GM21526 (cell line): ENCODE results near the gene CNNM2.
"Not testable (repeated sequence)": the region's sequence is repeated elsewhere in the genome, so short reads cannot be mapped to it uniquely, and the experiment has no call there.

ENCODE experiments used
- ATAC-seq: cut with Tn5 transposase; IDR thresholded peaks from one replicate; pipeline ENCODE4 v1.9.1; 2021; ENCODE audit warnings: moderate library complexity; ENCODE audit not compliant: unreplicated experiment, low FRiP score

The CNNM2 gene

DNA sequence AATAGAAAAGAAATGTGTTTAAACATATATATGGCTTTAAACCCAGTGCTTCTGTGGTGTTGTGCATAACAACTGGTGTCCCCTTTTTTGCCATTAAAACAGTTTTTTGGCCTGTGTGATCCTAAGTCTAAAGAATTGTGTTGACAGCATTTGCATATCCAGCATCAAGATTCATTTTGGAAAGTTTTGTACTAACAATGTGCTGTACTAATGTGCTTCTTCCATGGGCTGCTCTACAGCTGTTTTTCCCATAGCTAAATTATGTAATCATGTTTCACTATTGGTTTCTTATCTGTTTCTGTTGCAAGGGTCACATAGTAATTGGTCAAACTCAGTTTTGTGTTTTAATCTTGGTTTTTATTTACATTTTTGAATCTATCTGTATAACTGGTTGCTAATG is 5.5 kb downstream of the CNNM2 start:
- no peak for ATAC-seq

DNA sequence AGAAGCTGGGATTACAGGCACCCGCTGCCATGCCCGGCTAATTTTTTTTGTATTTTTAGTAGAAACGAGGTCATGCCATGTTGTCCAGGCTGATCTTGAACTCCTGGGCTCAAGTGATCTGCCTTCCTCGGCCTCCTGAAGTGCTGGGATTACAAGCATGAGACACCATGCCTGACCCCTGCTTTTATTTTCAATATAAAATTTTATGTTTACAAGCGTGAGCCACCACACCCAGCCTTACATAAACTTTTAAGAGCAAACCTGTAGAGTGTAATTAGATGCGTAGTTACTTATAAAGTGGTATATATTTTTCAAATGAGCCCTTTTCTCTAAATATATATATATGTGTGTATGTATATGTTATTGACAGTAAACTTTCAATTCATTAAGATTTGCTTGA is 8.7 kb downstream of the CNNM2 start:
- no peak for ATAC-seq

DNA sequence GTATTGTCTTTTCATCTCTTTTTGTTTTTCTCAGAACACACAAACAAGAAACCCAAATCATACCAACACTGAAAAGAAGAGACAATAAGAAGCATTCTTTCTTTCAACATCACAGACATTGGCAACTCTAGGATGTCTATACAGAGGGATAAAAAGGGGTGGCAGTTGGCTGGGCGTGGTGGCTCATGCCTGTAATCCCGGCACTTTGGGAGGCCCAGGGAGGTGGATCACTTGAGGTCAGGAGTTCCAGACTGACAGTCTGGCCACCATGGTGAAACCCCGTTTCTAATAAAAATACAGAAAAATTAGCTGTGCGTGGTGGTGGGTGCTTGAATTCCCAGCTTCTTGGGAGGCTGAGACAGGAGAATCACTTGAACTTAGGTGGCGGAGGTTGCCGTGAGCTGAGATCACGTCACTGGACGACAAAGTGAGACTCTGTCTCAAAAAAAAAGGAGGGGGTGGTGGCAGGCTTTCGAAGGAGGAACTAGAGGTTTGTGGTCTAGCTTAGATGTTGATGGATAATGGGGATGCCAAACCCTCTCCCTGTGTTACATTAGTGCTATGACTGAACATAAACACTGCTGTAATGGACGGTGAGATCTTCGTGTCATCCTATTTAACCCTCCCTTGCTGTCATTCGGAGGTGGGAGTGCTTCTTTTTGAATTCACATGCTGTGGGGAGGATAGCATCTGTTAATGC is 9.4 kb downstream of the CNNM2 start:
- no peak for ATAC-seq

DNA sequence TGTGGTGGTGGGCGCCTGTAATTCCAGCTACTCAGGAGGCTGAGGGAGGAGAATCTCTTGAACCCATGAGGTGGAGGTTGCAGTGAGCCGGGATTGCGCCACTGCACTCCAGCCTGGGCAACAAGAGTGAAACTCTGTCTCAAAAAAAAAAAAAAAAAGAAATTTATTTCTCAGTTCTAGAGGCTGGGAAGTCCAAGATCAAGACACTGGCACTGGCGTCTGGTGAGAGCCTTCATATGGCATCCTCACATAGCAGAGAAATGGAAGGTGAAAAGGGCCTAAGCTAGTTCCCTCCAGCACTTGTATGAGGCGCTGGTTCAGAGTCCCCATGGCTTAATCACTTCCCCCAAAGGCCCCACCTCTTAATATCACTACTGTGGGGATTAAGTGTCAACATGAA is 10.3 kb downstream of the CNNM2 start:
- ATAC-seq = not testable (repeated sequence)

DNA sequence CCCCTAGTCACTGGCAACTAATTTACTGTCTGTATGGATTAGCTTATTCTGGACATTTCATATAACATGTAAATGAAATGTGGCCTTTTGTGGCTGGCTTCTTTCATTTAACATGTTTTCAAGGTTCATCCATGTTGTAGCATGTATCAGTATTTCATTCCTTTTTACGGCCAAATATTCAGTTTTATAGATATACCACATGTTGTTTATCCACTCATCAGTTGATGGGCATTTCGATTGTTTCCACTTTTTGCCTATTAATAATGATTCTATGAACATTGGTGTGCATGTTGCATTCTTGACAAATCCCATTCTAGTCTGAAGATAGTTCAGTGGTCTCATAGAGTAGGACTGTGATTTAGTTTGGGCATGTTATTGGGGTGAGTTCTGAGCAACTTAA is 12.6 kb downstream of the CNNM2 start:
- ATAC-seq = no peak

DNA sequence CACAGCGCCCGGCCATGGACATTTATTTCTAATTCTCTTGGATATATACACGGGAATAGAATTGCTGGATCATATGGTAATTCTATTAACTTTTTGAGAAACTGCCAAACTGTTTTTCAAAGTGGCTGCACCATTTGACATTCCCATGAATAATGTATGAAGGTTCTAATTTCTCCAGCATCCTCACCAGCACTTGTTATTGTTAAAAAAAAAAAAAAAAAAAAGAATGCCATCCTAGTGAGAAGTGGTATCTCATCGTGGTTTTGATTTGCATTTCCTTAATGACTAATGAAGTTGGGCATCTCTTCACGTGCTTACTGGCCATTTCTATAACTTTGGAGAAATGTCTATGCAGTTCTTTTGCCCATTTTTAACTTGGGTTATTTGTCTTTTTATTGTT is 13.5 kb downstream of the CNNM2 start:
- ATAC-seq = no peak

DNA sequence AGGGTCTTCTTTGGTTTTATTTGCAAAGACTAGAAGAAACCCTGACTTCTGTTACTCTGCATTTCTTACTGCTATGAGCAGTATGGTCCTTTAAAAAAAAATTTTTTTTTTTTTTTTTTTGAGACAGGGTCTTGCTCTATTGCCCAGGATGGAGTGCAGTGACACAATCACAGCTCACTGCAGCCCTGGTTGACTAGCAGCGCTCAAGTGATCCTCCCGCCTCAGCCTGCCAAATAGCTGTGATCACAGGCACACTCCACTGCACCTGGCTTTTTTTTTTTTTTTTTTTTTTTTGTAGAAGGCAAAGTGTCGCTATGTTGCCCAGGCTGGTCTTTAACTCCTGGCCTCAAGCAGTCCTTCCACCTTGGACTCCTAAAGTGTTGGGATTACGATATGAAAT is 17.4 kb downstream of the CNNM2 start:
- ATAC-seq = no peak

DNA sequence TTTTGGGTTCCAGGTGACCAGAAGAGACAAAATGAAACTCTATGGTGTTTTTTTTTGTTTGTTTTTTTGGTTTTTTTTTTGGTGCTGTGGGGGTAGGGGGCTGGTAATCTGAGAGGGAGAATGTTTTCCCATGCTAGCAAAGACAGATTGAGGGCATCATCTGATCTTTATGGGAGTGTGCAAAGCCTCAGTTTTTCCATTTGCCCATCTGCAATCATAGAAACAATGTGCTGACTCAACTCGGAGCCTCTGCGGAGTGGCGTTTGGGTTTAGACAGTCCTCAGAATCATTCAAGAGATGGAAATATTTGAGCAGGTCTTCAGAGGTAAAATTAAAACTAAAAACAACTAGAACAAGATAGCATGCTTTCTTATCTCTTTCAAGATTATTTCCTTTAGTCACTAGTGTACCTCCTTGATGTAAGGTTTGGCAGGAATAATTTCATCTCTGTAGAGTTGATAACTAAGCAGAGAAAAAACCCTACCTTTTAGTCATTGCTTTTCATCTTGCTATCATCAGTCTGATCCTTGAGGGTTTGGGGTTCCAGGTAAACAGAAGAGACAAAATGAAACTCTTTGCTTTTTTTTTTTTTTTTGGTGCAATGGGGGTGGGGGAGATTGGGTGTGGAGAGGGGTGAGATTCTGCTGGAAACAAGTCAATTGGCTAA is 18.0 kb downstream of the CNNM2 start:
- no peak for ATAC-seq

DNA sequence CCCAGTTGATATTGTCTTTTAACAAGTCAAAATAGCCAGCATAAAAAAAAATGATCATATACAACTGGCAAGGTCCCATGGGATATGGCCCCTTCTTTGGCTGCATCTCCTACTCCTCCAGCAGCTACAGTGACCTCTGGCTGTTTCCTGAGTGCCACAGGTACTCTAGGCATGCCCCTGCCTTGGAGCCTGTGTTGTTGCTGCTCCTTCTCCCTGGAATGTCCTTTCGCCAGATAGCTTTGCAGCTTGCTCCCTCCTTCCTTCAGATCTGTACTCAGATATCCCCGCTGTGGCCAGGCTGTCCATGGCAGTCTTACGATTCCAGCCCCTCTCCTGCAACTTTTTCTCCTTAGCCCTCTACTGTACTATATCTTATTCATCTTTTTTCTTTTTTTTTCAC is 23.3 kb downstream of the CNNM2 start:
- no peak for ATAC-seq

DNA sequence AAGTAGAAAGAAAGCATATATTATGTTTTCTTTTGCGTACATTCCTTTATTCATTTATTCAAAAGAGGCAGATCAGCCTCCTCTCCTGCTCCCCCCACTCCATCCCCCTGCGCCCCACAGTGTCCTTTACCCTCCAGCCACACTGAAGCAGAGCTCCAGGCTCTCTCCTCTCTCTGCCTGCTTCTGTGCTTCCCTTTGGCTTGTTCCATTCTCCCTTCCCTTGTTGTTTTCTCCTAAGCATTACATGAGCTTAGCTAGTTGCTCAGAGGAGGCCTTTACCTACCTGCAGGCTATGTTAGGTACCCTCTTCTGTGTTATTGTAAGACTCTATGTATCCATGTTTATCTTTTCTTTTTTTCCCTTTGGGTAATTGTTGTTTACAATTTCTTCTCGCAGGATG is 27.4 kb downstream of the CNNM2 start:
- no peak for ATAC-seq

DNA sequence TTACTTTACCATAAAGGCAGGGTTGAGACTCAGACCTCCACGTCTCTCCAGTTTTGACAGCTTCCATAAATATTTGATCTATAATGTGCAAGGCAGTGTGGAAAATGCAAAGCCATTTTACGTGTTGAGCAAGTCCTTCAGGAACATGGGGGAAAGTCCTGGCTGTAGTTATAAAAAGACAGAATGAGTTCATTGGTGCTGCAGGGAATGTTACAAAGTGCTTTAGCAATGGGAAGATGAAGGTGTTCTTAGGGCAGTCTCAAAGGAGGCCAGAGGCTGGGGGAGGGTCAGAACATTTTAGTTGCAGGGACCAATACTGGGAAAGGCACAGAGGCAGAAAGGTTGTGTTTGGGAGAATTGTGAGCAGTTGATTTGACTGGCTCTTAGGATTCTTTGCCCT is 27.9 kb downstream of the CNNM2 start:
- no peak for ATAC-seq

DNA sequence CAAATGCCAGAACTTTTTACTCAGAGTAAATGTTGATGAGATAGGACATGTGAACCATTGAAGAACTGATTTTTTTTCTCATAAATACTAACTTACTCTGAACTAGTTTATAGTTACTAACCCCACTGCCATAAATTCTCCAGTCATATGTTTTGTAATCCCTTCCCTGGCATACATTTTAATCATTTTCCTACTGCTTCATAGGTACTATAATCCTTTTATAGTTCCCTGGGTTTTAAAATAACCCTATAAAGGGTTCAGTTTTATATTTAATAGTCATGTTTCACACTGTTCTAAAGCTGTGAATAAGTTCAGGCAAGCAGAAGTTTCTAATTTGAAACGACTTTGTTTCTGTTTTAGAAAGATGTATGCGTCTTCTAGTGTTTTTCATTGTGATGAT is 28.9 kb downstream of the CNNM2 start:
- no peak for ATAC-seq

DNA sequence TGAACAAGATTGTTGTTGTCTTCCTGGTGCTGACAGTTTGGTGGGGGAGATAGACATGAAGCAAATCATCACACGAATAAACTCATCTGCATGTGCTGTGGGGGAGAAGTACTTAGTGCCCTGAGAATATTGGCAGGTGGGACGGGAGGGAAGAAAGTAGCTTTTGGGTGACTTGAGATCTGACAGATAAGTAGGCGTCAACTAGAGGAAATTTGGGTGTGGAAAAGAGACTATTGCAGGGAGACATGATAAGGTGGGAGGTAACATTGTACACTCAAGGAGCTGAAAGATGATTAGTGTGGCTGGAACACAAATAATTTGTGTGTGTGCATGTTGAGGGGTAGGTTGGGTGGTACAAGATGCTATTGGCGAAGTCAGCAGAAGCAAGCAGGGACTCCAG is 30.1 kb downstream of the CNNM2 start:
- ATAC-seq = no peak

DNA sequence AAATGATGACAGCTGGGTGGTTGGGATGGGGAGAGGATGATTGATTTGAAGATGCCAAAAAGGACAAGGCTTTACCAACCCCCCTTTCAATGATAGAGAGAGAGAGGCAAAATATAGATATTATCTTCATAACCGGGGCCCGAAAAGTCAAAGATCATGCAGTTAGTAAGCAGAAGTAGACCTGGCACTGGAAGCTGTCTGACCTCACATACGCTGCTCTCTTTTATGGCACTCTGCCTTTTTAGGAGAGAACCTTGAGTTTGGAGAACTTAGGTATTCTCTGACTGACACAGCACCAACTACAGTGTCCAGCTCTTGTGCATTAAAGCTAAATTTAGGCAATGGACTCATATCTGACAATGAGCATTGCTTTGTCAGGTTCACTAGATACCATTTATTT is 30.7 kb downstream of the CNNM2 start:
- no peak for ATAC-seq

DNA sequence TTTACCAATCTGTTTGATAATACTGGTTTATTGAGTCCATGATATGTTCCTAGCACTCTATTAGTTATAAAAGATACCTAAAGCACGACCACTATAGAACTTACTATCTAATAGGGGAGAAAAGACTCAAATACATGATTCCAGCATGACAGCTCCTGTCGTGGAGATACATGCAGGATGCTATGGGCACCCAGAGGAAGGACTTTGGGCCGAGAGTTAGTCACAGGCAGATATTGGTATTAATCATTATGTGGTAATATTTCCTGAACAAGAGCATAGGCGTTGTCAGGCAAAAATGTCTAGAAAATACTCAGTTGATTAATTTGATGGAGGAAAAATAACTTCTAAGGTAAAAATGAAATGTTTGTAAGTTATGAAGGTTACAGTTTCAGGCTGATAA is 31.8 kb downstream of the CNNM2 start:
- no peak for ATAC-seq

DNA sequence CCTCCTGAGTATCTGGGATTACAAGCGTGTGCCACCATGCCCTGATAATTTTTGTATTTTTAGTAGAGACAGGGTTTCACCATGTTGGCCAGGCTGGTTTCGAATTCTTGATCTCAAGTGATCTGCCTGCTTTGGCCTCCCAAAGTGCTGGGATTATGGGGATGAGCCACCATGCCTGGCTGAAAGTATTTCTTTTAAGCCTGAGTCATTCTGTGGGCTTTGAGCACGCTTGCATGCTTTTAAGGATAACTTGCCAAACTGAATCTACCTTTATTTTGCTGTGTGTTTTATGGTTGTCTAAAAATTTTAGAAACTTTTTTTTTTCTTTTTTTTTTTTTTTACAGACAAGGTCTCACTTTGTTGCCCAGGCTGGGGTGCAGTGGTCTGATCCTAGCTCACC is 33.2 kb downstream of the CNNM2 start:
- no peak for ATAC-seq

DNA sequence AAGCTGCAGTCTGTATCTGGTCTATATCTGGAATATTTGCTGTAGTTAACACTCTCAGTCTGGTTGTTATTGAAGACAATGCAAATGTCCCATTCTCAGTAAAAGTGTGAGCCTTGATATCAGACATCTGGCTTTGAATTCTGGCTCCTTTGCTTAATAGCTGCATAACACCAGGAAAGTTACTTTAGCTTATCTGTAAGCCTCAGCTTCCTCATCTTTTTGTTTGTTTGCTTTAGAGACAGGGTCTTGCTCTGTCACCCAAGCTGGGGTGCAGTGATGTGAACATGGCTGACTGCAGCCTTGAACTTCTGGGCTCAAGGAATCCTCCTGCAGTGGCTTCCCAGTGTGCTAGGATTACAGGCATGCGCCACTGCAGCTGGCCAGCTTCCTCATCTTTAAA is 41.3 kb downstream of the CNNM2 start:
- ATAC-seq = no peak

DNA sequence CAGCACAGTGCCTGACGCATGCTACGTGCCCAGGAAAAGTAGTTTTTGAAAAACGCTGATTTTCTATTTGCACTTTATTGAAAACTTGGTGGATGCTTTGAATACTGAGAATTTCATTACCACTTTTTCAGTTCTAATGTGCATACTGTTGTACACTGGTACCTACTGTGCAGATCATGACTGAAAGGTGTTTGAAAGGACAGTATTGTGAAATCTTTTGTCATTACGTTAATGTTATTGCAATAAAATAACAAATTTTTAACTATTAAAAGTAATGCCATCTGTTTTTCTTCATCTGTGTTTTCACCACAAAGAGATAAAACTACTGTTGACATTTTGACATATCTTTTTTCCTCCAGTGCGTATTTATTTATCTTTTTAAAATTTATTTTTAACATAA is 42.1 kb downstream of the CNNM2 start:
- no peak for ATAC-seq

DNA sequence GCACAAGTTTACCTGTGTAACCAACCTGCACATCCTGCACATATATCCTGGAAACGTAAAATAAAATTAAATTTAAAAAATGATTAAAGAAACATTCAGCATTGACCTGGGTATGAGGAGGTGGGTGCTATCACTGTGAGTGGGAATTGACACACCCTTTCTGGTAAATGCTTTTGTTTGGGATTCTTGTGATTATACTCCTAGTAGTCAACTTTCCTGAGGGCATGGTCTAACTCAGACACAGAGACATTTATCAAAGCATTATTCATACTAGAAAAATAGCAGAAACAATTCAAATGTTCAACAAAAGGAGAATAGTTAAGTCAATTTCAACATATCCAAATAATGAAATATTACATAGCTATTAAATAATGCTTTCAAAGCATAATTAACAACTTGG is 44.2 kb downstream of the CNNM2 start:
- ATAC-seq = no peak

DNA sequence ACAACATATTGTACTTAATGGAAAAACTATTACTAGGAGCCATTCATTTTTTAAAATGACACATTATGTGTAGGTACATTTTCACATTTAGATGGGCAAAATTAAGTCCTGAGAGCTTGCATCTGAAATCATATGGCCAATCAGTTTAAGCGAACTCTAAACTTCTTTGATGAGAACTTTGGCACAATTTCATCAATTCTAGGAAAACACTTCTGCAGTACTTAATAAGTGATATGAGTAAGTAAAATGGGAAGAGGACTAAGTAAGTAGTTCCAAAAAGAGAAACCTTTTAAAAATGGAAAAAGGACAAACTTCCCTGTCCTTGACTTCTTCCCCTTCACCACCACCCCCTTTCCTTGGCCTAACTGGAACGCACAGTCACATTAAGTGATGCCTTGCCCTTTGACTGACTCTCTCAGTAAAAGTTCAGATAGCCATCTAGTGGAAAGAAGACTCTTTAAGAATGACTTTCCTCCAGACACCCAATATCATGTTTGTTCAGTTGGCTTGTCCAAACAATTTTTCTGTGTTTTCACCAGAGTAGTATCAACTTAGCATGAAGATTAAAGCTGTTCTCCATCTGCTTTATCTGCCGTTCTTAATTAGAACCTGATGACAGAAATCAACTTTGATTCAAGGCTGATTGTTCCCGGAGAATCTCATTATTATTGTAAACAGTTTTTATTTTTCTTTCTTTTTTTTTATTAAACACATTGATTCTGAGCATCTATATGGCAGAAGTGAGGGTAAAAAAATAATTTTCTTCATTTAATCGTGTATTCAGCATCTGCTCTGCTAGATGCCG is 45.1 kb downstream of the CNNM2 start:
- ATAC-seq = no peak

DNA sequence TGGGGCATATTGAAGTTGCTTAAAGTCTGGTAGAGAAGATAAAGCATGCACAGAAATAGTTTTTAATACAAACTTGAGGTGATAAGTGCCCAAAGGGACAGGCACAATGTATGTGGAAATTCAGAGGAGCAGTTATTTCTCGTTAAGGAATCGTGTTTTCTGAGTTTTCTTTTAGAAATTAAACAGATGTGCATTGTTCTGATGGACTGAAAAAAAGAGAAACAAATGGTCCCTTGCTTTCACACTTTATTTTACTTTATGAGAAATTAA is 45.6 kb downstream of the CNNM2 start:
- no peak for ATAC-seq

DNA sequence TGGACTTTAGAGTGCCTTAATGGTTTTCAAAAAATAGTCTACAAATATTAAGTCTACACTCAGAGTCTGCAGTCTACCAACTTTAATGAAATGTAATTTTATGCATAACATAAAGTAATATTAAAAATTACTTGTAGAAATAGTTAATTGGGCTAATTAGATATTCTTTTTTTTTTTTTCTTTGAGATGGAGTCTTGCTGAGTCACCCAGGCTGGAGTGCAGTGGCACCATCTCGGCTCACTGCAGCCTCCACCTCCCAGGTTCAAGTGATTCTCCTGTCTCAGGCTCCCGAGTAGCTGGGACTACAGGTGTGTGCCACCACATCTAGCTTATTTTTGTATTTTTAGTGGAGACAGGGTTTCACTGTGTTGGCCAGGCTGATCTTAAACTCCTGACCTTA is 46.0 kb downstream of the CNNM2 start:
- ATAC-seq = not testable (repeated sequence)
